PC-3 (cell line): ENCODE data around the gene SLC6A16. TPM values are rescaled to one million over a fixed set of nuclear protein-coding genes. Genes with fewer than 3 reads are reported as not detected.

Experiments used
- ATAC-seq: fragments of 200-7000 bp; cut with Tn5 transposase; 2 replicates; pipeline ENCODE4 v1.9.1; 2020; ENCODE audit warnings: mild to moderate bottlenecking, moderate library complexity
- BruUV-seq: library from RNA; stranded (reverse); fragments of 400-500 nt; replicated peaks from 2 replicates; lab custom pipeline; 2021; lab: Mats Ljungman, UMichigan
- CTCF ChIA-PET: fragments of 300-600 bp; sonication (Branson Sonifier 250); formaldehyde crosslinking; loops from one replicate; lab custom pipeline; 2022; ENCODE audit warnings: antibody characterized with exemption; lab: Charles Lee
- POLR2A ChIA-PET: fragments of 300-600 bp; sonication (Branson Sonifier 250); formaldehyde crosslinking; loops from one replicate; lab custom pipeline; 2022; ENCODE audit warnings: antibody characterized with exemption; ENCODE audit not compliant: unreplicated experiment; lab: Charles Lee
- DNase-seq: peaks from one replicate; pipeline ENCODE4 v3.0.0-alpha.2; 2015
- H2AFZ ChIP-seq: fragments of 300-600 bp; sonication (generic); 2 replicates; pipeline ENCODE4 v1.6.0; 2016; ENCODE audit warnings: antibody characterized with exemption, low read length
- H3F3A ChIP-seq: fragments of 300-600 bp; sonication (generic); one replicate; pipeline ENCODE4 v1.6.0; 2017; ENCODE audit warnings: antibody characterized with exemption, low read length, control low read depth, mild to moderate bottlenecking; ENCODE audit not compliant: unreplicated experiment
- H3K27ac ChIP-seq: fragments of 300-600 bp; sonication (generic); 2 replicates; pipeline ENCODE4 v1.5.1; 2016; ENCODE audit warnings: mild to moderate bottlenecking, low read length
- H3K27me3 ChIP-seq: fragments of 300-600 bp; sonication (generic); 2 replicates; pipeline ENCODE4 v1.6.1; 2016; ENCODE audit warnings: low read length, mixed read lengths
- H3K36me3 ChIP-seq: fragments of 300-600 bp; sonication (generic); 2 replicates; pipeline ENCODE4 v1.6.1; 2016; ENCODE audit warnings: low read depth, mixed run types, low read length, mixed read lengths
- H3K4me1 ChIP-seq: fragments of 300-600 bp; sonication (generic); 2 replicates; pipeline ENCODE4 v1.5.1; 2016; ENCODE audit warnings: low read length; ENCODE audit not compliant: insufficient read depth
- H3K4me2 ChIP-seq: fragments of 300-600 bp; sonication (generic); 2 replicates; pipeline ENCODE4 v1.6.0; 2016; ENCODE audit warnings: low read length
- H3K4me3 ChIP-seq: fragments of 300-600 bp; sonication (generic); 2 replicates; pipeline ENCODE4 v1.5.1; 2016; ENCODE audit warnings: mild to moderate bottlenecking, low read length, mixed read lengths
- H3K79me2 ChIP-seq: fragments of 300-600 bp; sonication (generic); 2 replicates; pipeline ENCODE4 v1.6.1; 2017; ENCODE audit warnings: low read length, mixed read lengths
- H3K9ac ChIP-seq: fragments of 300-600 bp; sonication (generic); 2 replicates; pipeline ENCODE4 v1.6.0; 2016; ENCODE audit warnings: mild to moderate bottlenecking, low read length
- H3K9me2 ChIP-seq: fragments of 300-600 bp; sonication (generic); replicated peaks from 2 replicates; pipeline ENCODE4 v1.6.1; 2016; ENCODE audit warnings: mixed run types, low read length, mixed read lengths
- H3K9me3 ChIP-seq: fragments of 300-600 bp; sonication (generic); 2 replicates; pipeline ENCODE4 v1.6.1; 2016; ENCODE audit warnings: low read length, mixed read lengths
- H4K20me1 ChIP-seq: fragments of 300-600 bp; sonication (generic); 2 replicates; pipeline ENCODE4 v1.6.1; 2016; ENCODE audit warnings: low read length, mixed read lengths
- CTCF ChIP-seq: fragments of 300-600 bp; sonication (generic); conservative IDR thresholded peaks from 2 replicates; pipeline ENCODE4 v1.5.1; 2017; ENCODE audit warnings: antibody characterized with exemption, low read depth, mild to moderate bottlenecking, low read length
- EZH2 ChIP-seq: fragments of 300-600 bp; sonication (generic); IDR thresholded peaks from one replicate; pipeline ENCODE4 v1.6.1; 2017; ENCODE audit warnings: antibody characterized with exemption, mild to moderate bottlenecking, low read length; ENCODE audit not compliant: unreplicated experiment
- EZH2phosphoT487 ChIP-seq: fragments of 300-600 bp; sonication (generic); IDR thresholded peaks from 2 replicates; pipeline ENCODE4 v1.6.1; 2018; ENCODE audit warnings: mild to moderate bottlenecking, antibody characterized with exemption, low read length, borderline replicate concordance
- intact Hi-C: fragments of 100-400 bp; cut with micrococcal nuclease; formaldehyde crosslinking; loops from 2 replicates; pipeline ENCODE4 v1.9.0; 2023
- total RNA-seq: library from RNA; depleted of rRNA; stranded (reverse); fragments of >200 nt; gene quantifications from 2 replicates; pipeline ENCODE4 v1.2.3, GENCODE V29; 2014

The SLC6A16 gene
- total RNA-seq, 1 experiment from 2014 or later: not detected

DNA sequence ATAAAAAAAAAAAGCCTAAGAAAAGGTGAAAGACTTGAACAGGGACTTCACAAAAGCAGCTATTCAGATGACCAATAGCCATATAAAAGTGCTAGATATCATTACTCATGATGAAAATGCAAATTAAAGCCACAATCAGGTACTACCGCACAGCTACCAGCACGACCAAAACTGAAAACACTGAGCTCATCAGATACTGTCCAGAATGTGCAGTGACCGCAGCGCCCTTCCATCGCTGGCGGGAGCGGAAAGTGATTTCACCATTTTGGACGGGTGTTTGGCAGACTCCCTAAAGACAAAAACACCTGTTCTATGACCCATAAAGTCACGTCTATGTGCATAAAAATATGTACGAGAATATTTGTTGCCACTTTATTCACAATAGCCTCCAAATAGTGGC lies 60.7 kb downstream of the SLC6A16 start:
- peak overlapping the region; percentile 19; the same call in 1 of the 2 replicates for H3K4me3 ChIP-seq
- TF ChIP-seq EZH2phosphoT487 (no peak), CTCF (no peak), EZH2 (no peak)
- H3K27ac ChIP-seq: no peak overlapping the region
- H3K4me1 ChIP-seq: 0 out of 2 replicates have a peak, but pooled peaks cover 4% of the 10 kb centered on the region
- H3K79me2 ChIP-seq: no peaks in the 10 kb centered on the region
- ChIA-PET CTCF (no interaction called here), POLR2A (no interaction called here)
- H3K9me3 ChIP-seq: peaks cover 18% of the 10 kb centered on the region; the same call in 1 of the 2 replicates
- no peaks in the 10 kb centered on the region for H4K20me1 ChIP-seq
- H3K36me3 ChIP-seq: no peaks in the 10 kb centered on the region
- DNase-seq (peak; percentile 39), ATAC-seq (peak; percentile 63)
- intact Hi-C loops: no loop called here
- H3K4me2 ChIP-seq: peak overlapping the region; percentile 59
- H3K27me3 ChIP-seq: peaks cover 19% of the 10 kb centered on the region; the same call in 1 of the 2 replicates
- H2AFZ ChIP-seq: peak overlapping the region; percentile 46
- H3F3A ChIP-seq: no peaks in the 10 kb centered on the region
- no TSS peak for BruUV-seq
- no peak overlapping the region for H3K9ac ChIP-seq
- H3K9me2 ChIP-seq: no peaks in the 10 kb centered on the region

DNA sequence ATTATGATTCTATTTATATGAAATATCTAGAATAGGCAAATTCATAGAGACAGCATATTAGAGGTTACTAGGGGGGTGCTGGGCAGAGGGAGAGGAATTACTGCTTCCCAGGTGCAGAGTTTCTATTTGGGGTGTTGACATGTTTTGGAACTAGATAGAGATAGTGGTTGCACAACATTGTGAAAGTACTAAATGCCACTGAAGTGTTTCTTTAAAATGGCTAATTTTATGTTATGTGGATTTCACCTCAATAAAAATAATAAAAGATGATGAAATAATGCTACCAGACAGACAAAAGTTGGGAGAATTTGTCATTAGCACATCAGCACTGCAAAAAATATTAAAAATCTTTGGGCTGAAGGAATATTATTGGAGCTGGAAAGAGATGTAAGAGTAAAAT lies 63.4 kb downstream of the SLC6A16 start:
- peaks cover 18% of the 10 kb centered on the region for H3K9me3 ChIP-seq
- no peak for TF ChIP-seq EZH2
- no peak for TF ChIP-seq EZH2phosphoT487
- ATAC-seq: no peak
- intact Hi-C loops: no loop called here
- ChIA-PET CTCF (no interaction called here), POLR2A (no interaction called here)
- no peak overlapping the region for H3K4me2 ChIP-seq
- H3F3A ChIP-seq: no peaks in the 10 kb centered on the region
- no peak overlapping the region for H3K27ac ChIP-seq
- no peak for DNase-seq
- H3K27me3 ChIP-seq: peaks cover 23% of the 10 kb centered on the region; the same call in 1 of the 2 replicates
- H3K9me2 ChIP-seq: no peaks in the 10 kb centered on the region
- no TSS peak for BruUV-seq
- no peaks in the 10 kb centered on the region for H3K36me3 ChIP-seq
- no peak overlapping the region for H3K9ac ChIP-seq
- H2AFZ ChIP-seq: no peak overlapping the region
- H4K20me1 ChIP-seq: no peaks in the 10 kb centered on the region
- H3K4me3 ChIP-seq: no peak overlapping the region
- H3K4me1 ChIP-seq: 0 out of 2 replicates have a peak, but pooled peaks cover 4% of the 10 kb centered on the region
- H3K79me2 ChIP-seq: no peaks in the 10 kb centered on the region

- Histone ChIP-seq H3K79me2 (no peaks in the 10 kb centered on the region), H3F3A (no peaks in the 10 kb centered on the region), H2AFZ (no peak overlapping the region), H3K27me3 (peaks cover 24% of the 10 kb centered on the region; the same call in 1 of the 2 replicates), H3K9me2 (no peaks in the 10 kb centered on the region), H3K27ac (no peak overlapping the region), H3K4me1 (no peaks in the 10 kb centered on the region), H3K4me3 (no peak overlapping the region), H4K20me1 (no peaks in the 10 kb centered on the region), H3K9me3 (peaks cover 11% of the 10 kb centered on the region; the same call in 1 of the 2 replicates), H3K36me3 (no peaks in the 10 kb centered on the region), H3K4me2 (no peak overlapping the region), H3K9ac (no peak overlapping the region)
- CTCF ChIA-PET: interaction anchor here (0.7 kb wide), 1 partner anchor 62 kb away, joined by 3 read pairs; no protein-coding TSS in a partner anchor
- BruUV-seq: no TSS peak
- DNase-seq: no peak
- POLR2A ChIA-PET: interaction anchor here (0.7 kb wide), 1 partner anchor 71 kb away, joined by 3 read pairs; no protein-coding TSS in a partner anchor
- no peak for ATAC-seq
- TF ChIP-seq EZH2phosphoT487 (no peak), EZH2 (no peak), CTCF (no peak)
- intact Hi-C loops: no loop called here
Observed at GRCh38 chr19:49256691-49257090, 68.3 kb downstream of the SLC6A16 start.
